ENCODE results near the gene TMEM91.

DNA sequence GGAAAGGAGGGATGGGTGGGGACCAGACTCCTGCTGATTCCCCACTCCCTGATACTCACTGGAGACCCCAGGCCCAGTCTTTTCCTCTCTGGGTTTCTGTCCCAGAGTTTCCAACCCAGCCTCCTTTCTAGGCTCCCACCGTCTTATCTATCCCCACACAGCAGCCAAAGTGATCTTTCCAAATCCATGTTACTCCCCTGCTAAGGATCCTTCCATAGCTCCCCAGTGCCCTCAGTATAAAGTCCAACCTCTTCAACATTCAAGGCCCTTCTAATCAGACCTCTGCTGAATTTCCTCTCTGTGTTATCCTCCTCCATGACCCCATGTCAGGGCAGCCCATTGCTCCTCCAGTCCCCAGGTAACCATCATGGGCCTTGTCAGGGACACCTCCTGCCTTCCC, 21.3 kb upstream of the TMEM91 start:
- TF ChIP-seq, protein P1, sequence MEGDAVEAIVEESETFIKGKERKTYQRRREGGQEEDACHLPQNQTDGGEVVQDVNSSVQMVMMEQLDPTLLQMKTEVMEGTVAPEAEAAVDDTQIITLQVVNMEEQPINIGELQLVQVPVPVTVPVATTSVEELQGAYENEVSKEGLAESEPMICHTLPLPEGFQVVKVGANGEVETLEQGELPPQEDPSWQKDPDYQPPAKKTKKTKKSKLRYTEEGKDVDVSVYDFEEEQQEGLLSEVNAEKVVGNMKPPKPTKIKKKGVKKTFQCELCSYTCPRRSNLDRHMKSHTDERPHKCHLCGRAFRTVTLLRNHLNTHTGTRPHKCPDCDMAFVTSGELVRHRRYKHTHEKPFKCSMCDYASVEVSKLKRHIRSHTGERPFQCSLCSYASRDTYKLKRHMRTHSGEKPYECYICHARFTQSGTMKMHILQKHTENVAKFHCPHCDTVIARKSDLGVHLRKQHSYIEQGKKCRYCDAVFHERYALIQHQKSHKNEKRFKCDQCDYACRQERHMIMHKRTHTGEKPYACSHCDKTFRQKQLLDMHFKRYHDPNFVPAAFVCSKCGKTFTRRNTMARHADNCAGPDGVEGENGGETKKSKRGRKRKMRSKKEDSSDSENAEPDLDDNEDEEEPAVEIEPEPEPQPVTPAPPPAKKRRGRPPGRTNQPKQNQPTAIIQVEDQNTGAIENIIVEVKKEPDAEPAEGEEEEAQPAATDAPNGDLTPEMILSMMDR (conservative IDR thresholded peaks at IDR 0.05; ENCODE audit: low read length) = no peak
- TF ChIP-seq EZH2phosphoT487 (IDR thresholded peaks at IDR 0.05; ENCODE audit: borderline replicate concordance) = no peak

All from Loucy (cell line).